A673 (cell line): ENCODE measurements around the gene C10orf105.

Experiments used
- CTCF ChIP-seq: fragments of 300-800, 200-600 bp; sonication (generic); conservative IDR thresholded peaks from 2 replicates; pipeline ENCODE4 v1.5.1; 2017; ENCODE audit warnings: low read depth, mild to moderate bottlenecking, antibody characterized with exemption, low read length, moderate library complexity, mixed read lengths
- EZH2 ChIP-seq: fragments of 200-600 bp; sonication (generic); IDR thresholded peaks from 2 replicates; pipeline ENCODE4 v1.6.1; 2017; ENCODE audit warnings: borderline replicate concordance, low read depth, mild to moderate bottlenecking, mixed read lengths, antibody characterized with exemption, low read length; ENCODE audit not compliant: poor library complexity, severe bottlenecking

GRCh38 chr10:71737001-71737833 lies 17.6 kb upstream of the C10orf105 start:
- TF ChIP-seq CTCF, result no peak
- TF ChIP-seq EZH2, result no peak
